Measurements from ENCODE around the gene TMEM140. TPM values are rescaled to one million over a fixed set of nuclear protein-coding genes. Genes with fewer than 3 reads are reported as not detected.

TMEM140 gene
- total RNA-seq, 6 experiments from 2014 or later: 0.47 to 2.2 (median 1.6) TPM

DNA sequence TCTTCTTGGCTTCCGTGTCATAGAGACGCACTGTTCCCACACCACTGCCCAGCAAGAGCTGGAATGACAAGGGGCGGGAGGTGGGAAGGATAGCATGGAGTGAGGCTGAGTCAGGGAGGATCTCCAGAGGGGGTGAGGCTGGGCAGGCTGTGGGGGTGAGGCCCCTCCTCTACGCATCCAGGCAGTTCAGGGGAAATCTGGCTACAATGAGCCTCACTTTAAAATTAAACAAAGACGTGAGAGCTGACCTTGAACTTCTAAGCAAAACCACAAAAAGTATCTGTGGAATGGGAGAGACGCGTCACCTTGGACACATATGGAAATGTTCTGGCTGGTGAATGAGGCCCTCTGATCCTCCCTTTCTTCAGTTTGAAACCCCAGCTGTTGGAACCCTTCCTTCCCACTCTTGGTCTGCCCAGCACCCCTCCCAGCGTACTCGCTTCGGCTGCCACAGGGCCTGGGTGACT, 45.8 kb downstream of the TMEM140 start:
- TF ChIP-seq, protein P1, sequence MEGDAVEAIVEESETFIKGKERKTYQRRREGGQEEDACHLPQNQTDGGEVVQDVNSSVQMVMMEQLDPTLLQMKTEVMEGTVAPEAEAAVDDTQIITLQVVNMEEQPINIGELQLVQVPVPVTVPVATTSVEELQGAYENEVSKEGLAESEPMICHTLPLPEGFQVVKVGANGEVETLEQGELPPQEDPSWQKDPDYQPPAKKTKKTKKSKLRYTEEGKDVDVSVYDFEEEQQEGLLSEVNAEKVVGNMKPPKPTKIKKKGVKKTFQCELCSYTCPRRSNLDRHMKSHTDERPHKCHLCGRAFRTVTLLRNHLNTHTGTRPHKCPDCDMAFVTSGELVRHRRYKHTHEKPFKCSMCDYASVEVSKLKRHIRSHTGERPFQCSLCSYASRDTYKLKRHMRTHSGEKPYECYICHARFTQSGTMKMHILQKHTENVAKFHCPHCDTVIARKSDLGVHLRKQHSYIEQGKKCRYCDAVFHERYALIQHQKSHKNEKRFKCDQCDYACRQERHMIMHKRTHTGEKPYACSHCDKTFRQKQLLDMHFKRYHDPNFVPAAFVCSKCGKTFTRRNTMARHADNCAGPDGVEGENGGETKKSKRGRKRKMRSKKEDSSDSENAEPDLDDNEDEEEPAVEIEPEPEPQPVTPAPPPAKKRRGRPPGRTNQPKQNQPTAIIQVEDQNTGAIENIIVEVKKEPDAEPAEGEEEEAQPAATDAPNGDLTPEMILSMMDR (IDR thresholded peaks at IDR 0.05): no peak
- Mint-ChIP-seq H3K9me3 (no peaks in the 10 kb centered on the region), H3K27ac (peak overlapping the region; percentile 96), H3K27me3 (ENCODE audit: insufficient read depth) (no peaks in the 10 kb centered on the region; the same call in none of the 2 replicates), H3K4me3 (peak overlapping the region; percentile 71), H3K36me3 (ENCODE audit: low read depth) (peaks cover 63% of the 10 kb centered on the region), H3K4me1 (ENCODE audit: low read depth) (peaks cover 62% of the 10 kb centered on the region)
- peak; percentile 94 for DNase-seq

DNA sequence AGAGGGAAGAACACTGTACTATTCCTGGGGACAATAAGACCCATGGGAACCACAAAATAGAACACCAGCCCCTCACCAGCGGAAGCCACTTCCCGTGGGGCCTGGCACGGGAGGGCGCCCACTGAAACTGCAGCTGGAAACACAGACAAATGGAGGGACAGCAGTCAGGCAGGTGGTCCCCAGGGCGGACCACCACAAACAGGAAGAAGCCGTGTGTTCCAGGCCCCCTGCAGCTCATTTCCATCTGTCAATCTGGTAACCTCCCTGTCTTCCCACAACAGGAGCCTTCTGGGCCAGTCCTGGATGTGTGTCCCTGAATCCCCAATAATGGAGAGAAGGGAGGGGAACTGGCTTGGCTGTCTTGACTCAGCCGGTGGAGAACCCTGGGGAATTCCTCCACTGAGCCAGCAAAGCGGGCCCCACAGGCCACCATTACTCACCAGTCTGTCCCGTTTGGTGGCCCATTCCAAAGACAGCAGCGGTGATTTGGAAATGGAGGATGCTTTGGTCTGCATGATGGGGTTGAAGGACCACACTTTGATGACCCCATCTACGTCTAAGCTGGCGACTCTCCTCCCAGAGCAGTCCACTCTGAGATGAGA, 46.7 kb downstream of the TMEM140 start:
- Mint-ChIP-seq H3K4me3 (peak overlapping the region; percentile 71), H3K4me1 (ENCODE audit: low read depth) (peaks cover 69% of the 10 kb centered on the region), H3K9me3 (no peaks in the 10 kb centered on the region), H3K27ac (peak overlapping the region; percentile 96), H3K36me3 (ENCODE audit: low read depth) (peaks cover 66% of the 10 kb centered on the region), H3K27me3 (ENCODE audit: insufficient read depth) (no peaks in the 10 kb centered on the region; the same call in none of the 2 replicates)
- TF ChIP-seq, protein P1 (IDR thresholded peaks at IDR 0.05): no peak
- DNase-seq: no peak

DNA sequence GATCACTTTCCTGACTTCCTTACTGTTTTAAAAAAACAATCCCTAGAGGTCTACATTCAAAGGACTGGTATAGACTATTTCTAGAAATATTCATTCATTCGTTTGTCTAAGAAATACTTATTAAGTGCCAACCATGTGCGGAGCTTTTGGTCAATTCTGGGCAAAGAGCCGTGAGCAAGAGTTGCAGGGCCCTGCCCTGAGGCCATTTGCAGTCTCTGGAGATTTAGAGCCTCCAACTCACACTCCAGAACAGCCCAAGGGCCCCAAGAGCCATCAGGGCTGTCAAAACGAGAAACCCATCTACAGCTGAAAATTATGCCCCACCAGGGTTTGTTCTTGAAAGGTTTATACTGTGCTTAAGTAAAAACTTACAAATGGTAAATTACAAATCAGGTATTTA, 47.3 kb downstream of the TMEM140 start:
- H3K27me3 Mint-ChIP-seq (ENCODE audit: insufficient read depth): no peaks in the 10 kb centered on the region; the same call in none of the 2 replicates
- peak overlapping the region; percentile 96 for H3K27ac Mint-ChIP-seq
- no peaks in the 10 kb centered on the region for H3K9me3 Mint-ChIP-seq
- DNase-seq: no peak
- TF ChIP-seq, protein P1 (IDR thresholded peaks at IDR 0.05): no peak
- H3K4me1 Mint-ChIP-seq (ENCODE audit: low read depth): peaks cover 63% of the 10 kb centered on the region
- peaks cover 62% of the 10 kb centered on the region for H3K36me3 Mint-ChIP-seq (ENCODE audit: low read depth)
- H3K4me3 Mint-ChIP-seq: no peak overlapping the region

DNA sequence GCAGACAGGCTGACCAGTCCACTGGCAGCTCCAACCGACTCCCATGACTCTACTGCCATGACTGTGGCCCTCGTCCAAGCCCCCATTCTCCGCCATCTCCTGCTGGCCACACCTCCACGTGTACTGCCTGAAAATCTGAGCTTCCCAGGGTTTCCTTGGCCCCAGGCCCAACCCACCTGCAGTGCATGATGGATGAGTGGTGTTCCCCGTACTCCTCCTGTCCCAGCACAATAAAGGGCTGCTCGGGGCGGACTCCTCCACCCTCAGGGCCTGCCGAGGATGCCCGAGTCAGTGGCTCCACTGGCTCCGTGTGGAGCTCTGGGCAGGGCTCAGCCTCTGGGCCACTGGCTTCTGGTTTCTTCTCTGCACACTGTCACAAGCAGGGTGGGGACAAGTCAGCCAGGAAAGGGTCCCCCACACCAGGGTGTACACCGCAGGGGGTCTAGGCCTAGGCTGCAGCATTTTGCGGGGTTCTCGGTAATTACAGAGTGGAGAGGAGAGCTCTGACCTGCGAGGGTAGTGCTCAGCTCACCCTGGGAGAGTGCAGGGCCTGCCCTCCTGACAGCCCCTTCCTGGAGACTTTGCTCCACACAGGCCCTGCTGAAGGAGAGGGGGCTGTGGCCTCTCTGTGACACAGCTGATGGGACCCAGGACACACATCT, 48.2 kb downstream of the TMEM140 start:
- Mint-ChIP-seq H3K9me3 (no peaks in the 10 kb centered on the region), H3K36me3 (ENCODE audit: low read depth) (peaks cover 59% of the 10 kb centered on the region), H3K27ac (no peak overlapping the region), H3K4me1 (ENCODE audit: low read depth) (peaks cover 64% of the 10 kb centered on the region), H3K27me3 (ENCODE audit: insufficient read depth) (no peaks in the 10 kb centered on the region; the same call in none of the 2 replicates), H3K4me3 (no peak overlapping the region)
- TF ChIP-seq, protein P1 (IDR thresholded peaks at IDR 0.05): no peak
- DNase-seq: no peak

DNA sequence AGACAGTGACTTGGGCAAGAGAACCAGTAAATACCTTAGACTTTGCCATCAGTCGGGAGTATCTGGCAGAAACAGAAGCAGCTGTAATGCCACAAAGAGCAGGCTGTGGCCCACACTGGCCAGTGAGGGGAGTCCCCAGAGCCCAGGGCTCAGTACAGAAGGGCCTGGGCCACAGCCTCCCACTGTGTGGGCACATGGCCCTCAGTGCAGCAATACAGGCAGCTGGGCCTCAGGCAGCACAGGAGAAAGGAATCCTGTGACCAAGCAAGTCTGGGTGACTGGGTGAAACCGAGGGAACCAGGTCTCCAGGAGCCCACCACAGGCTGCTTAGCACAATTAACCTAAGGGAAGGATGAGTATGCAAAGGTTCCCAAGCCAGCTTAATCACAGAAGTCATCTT, 49.5 kb downstream of the TMEM140 start:
- H3K36me3 Mint-ChIP-seq (ENCODE audit: low read depth): peaks cover 58% of the 10 kb centered on the region
- no peak overlapping the region for H3K4me3 Mint-ChIP-seq
- no peaks in the 10 kb centered on the region for H3K9me3 Mint-ChIP-seq

More for the DNA sequence above, 49.5 kb downstream of the TMEM140 start:
- H3K27me3 Mint-ChIP-seq (ENCODE audit: insufficient read depth): no peaks in the 10 kb centered on the region; the same call in none of the 2 replicates
- no peak for DNase-seq
- peak overlapping the region; percentile 8; the same call in 1 of the 2 replicates for H3K27ac Mint-ChIP-seq
- TF ChIP-seq, protein P1 (IDR thresholded peaks at IDR 0.05): no peak
- H3K4me1 Mint-ChIP-seq (ENCODE audit: low read depth): peaks cover 66% of the 10 kb centered on the region
